Pancreas (tissue), 10 donors: ENCODE results near the gene SMIM20. TPM values are rescaled to one million over a fixed set of nuclear protein-coding genes. Genes with fewer than 3 reads are reported as not detected.
"Not testable (repeated sequence)": the region's sequence is repeated elsewhere in the genome, so short reads cannot be mapped to it uniquely, and the experiment has no call there.

Source experiments
- ATAC-seq, 4 donors: fragments of 200-7000 bp; cut with Tn5 transposase; one replicate each; pipeline versions ENCODE4 v1.8.0 to v1.9.1; 2020; ENCODE audit warnings: mild to moderate bottlenecking in 4 of 4, moderate library complexity in 4 of 4
- DNase-seq, 6 donors: peaks; one replicate each; pipeline ENCODE4 v3.0.0-alpha.2; 2020
- FAIRE-seq: peaks from 2 replicates; lab custom pipeline; 2012; peaks lifted over from hg19 to GRCh38; lab: Jason Lieb, UNC
- H3K27ac ChIP-seq, 4 donors: fragments of 200-600 bp; sonication (generic); 1 replicate in 3 of 4; 2 replicates in 1 of 4; pipeline versions ENCODE4 v1.5.0 to v1.8.0; 2020
- H3K27me3 ChIP-seq, 4 donors: fragments of 200-600 bp; one replicate each; pipeline ENCODE4 v1.8.0; 2021
- H3K36me3 ChIP-seq, 3 donors: fragments of 200-600 bp; sonication (generic) in 1 of 3; one replicate each; pipeline versions ENCODE4 v1.5.0 to v1.8.0; 2020 to 2021
- H3K4me1 ChIP-seq, 3 donors: fragments of 200-600 bp; one replicate each; pipeline ENCODE4 v1.8.0; 2021
- H3K4me3 ChIP-seq, 4 donors: fragments of 200-600 bp; sonication (generic) in 2 of 4; one replicate each; pipeline versions ENCODE4 v1.5.0 to v1.8.0; 2020 to 2021
- H3K9me3 ChIP-seq, 4 donors: fragments of 200-600 bp; one replicate each; pipeline ENCODE4 v1.8.0; 2021
- CTCF ChIP-seq, 4 donors: fragments of 200-600 bp; sonication (generic) in 3 of 4; IDR thresholded peaks; one replicate each; pipeline versions ENCODE4 v1.5.0 to v1.8.0; 2021; ENCODE audit warnings: antibody characterized with exemption in 4 of 4
- WGBS, 2 donors: extraction: QIAGEN DNeasy Blood & Tissue Kit; methylation state at CpG; one replicate each; pipeline ENCODE4 v1.1.7; 2013; 5-methylcytosine and 5-hydroxymethylcytosine counted together
- intact Hi-C, 3 donors: fragments of 100-400 bp; cut with DNase I; formaldehyde crosslinking; loops; one replicate each; pipeline versions ENCODE4 v1.11.1 to v1.14.2; 2022
- polyA plus RNA-seq, 2 donors: library from polyadenylated mRNA; stranded (reverse); fragments of 200-250 nt; gene quantifications; one replicate each; pipeline ENCODE4 v1.2.3, GENCODE V29; 2013
- total RNA-seq, 6 donors: library from RNA; stranded (reverse); fragmentation: NEBNext Ultra II Directional in 4 of 6; extraction: Animal tissue kit (Norgen Biotek cat#: 25700) in 4 of 6; gene quantifications; one replicate each; pipeline versions ENCODE4 v1.2.1 to v1.2.4, GENCODE V29; 2021 to 2023
- donor health status: healthy with polysubstance abuse.
- donor health status: DM: no; HTN: no; CAD: no; lungs with moderate emphysema.
- donor health status: DM: no; HTN: no; CAD: no.
- donor health status: control.
- donor health status: control.
- donor health status: Bipolar disorder and iron deficiency.
- donor health status: DM: yes; HTN: yes; CAD: no.
- donor health status: DM: no; HTN: no; CAD: no.
- donor health status: DM: no; HTN: no; CAD: no.
- donor health status: DM: yes; HTN: yes; CAD: no.

SMIM20 gene
- total and polyA plus RNA-seq, 8 donors, result 11.7 to 37.4 (median 18.7) TPM

GRCh38 chr4:25901030-25901430 is 13.0 kb upstream of the SMIM20 start:
- intact Hi-C loops, result no loop called here
- Histone ChIP-seq H3K36me3 (no peaks in the 10 kb centered on the region), H3K4me1 (no peaks in the 10 kb centered on the region), H3K4me3 (no peak overlapping the region), H3K9me3 (no peaks in the 10 kb centered on the region), H3K27me3 (no peaks in the 10 kb centered on the region), H3K27ac (no peak overlapping the region)
- TF ChIP-seq CTCF (IDR thresholded peaks at IDR 0.05), result no peak
- no peak for FAIRE-seq
- 72 to 84% methylated on average over 10 of the region's 10 CpGs for WGBS, 2 donors
- no peak for DNase-seq
- no peak for ATAC-seq

GRCh38 chr4:25903900-25904747 is 9.9 kb upstream of the SMIM20 start:
- DNase-seq, result no peak
- no peaks in the 10 kb centered on the region for H3K4me1 ChIP-seq
- H3K4me3 ChIP-seq, result no peak overlapping the region
- no peak for FAIRE-seq
- H3K9me3 ChIP-seq, result no peaks in the 10 kb centered on the region
- no peaks in the 10 kb centered on the region for H3K27me3 ChIP-seq
- ATAC-seq, result no peak
- no peak for TF ChIP-seq CTCF (IDR thresholded peaks at IDR 0.05)
- H3K36me3 ChIP-seq, result no peaks in the 10 kb centered on the region
- H3K27ac ChIP-seq, result no peak overlapping the region
- 76 to 91% methylated on average over 8 of the region's 8 CpGs for WGBS, 2 donors
- intact Hi-C loops, result no loop called here

GRCh38 chr4:25904748-25905082 is 9.3 kb upstream of the SMIM20 start:
- TF ChIP-seq CTCF (IDR thresholded peaks at IDR 0.05), result no peak
- 95 to 98% methylated on average over 3 of the region's 3 CpGs for WGBS, 2 donors
- Histone ChIP-seq H3K27me3 (no peaks in the 10 kb centered on the region), H3K4me1 (no peaks in the 10 kb centered on the region), H3K36me3 (no peaks in the 10 kb centered on the region), H3K9me3 (no peaks in the 10 kb centered on the region), H3K27ac (no peak overlapping the region), H3K4me3 (no peak overlapping the region)
- DNase-seq (no peak), ATAC-seq (no peak), FAIRE-seq (no peak)
- intact Hi-C loops, result no loop called here

- no peak for DNase-seq
- intact Hi-C loops, result no loop called here
Measured at GRCh38 chr4:25905371-25905770, 8.6 kb upstream of the SMIM20 start.

GRCh38 chr4:25906113-25906512 is 7.9 kb upstream of the SMIM20 start:
- H3K36me3 ChIP-seq, H3K9me3 ChIP-seq, intact Hi-C loops, FAIRE-seq, H3K27ac ChIP-seq, ATAC-seq, H3K4me3 ChIP-seq, H3K4me1 ChIP-seq, H3K27me3 ChIP-seq, DNase-seq: not testable (repeated sequence)
- 89 to 93% methylated on average over 11 of the region's 11 CpGs for WGBS, 2 donors

More at GRCh38 chr4:25905371-25905770, 8.6 kb upstream of the SMIM20 start:
- FAIRE-seq (no peak), ATAC-seq (no peak)
- TF ChIP-seq CTCF (IDR thresholded peaks at IDR 0.05), result no peak
- no peaks in the 10 kb centered on the region for H3K27me3 ChIP-seq
- H3K36me3 ChIP-seq, result no peaks in the 10 kb centered on the region
- 95 to 96% methylated on average over 4 of the region's 4 CpGs for WGBS, 2 donors
- H3K9me3 ChIP-seq, result no peaks in the 10 kb centered on the region
- H3K27ac ChIP-seq, result no peak overlapping the region
- no peak overlapping the region for H3K4me3 ChIP-seq
- no peaks in the 10 kb centered on the region for H3K4me1 ChIP-seq
